GM10248 (cell line): ENCODE results near the gene FAM107B.

Experiments
- CTCF ChIA-PET: fragments of 300-600 bp; sonication (Branson Sonifier 250); formaldehyde crosslinking; extraction: SDS; loops from one replicate; lab custom pipeline; 2021; ENCODE audit warnings: antibody characterized with exemption; lab: Yijun Ruan, JAX
- POLR2A ChIA-PET: fragments of 350-650 bp; sonication (Branson Sonifier 250); formaldehyde crosslinking; extraction: SDS; loops from one replicate; lab custom pipeline; 2020; ENCODE audit warnings: antibody characterized with exemption; lab: Yijun Ruan, JAX
- DNase-seq: peaks from one replicate; pipeline ENCODE4 v3.0.0; 2012; ENCODE audit errors: extremely low spot score
- CTCF ChIP-seq: IDR thresholded peaks from 2 replicates; pipeline ENCODE4 v1.5.1; 2012; ENCODE audit warnings: mild to moderate bottlenecking, low read depth; ENCODE audit errors: extremely low read depth, missing control alignments, control extremely low read depth

Gene FAM107B

GRCh38 chr10:14773551-14774213, 1.0 kb downstream of the FAM107B start:
- ChIA-PET POLR2A (no interaction called here), CTCF (interaction anchor here (1.4 kb wide), 1 partner anchor 13 kb away, joined by 3 read pairs; no protein-coding TSS in a partner anchor)
- DNase-seq: no peak
- TF ChIP-seq CTCF: no peak

- ChIA-PET POLR2A (no interaction called here), CTCF (no interaction called here)
- no peak for DNase-seq
- TF ChIP-seq CTCF: no peak
Measured at GRCh38 chr10:14772399-14772798, 2.3 kb downstream of the FAM107B start.

GRCh38 chr10:14770927-14771326, 3.8 kb downstream of the FAM107B start:
- DNase-seq: no peak
- CTCF ChIA-PET: no interaction called here
- POLR2A ChIA-PET: no interaction called here
- no peak for TF ChIP-seq CTCF

GRCh38 chr10:14761372-14761771, 13.3 kb downstream of the FAM107B start:
- TF ChIP-seq CTCF: no peak
- ChIA-PET CTCF (interaction anchor here (2.0 kb wide), 1 partner anchor 11 kb away, joined by 4 read pairs; no protein-coding TSS in a partner anchor), POLR2A (no interaction called here)
- no peak for DNase-seq

GRCh38 chr10:14758994-14759664, 15.6 kb downstream of the FAM107B start:
- CTCF ChIA-PET: interaction anchor here (1.5 kb wide), 1 partner anchor 64 kb away, joined by 3 read pairs; no protein-coding TSS in a partner anchor
- no peak for DNase-seq
- no peak for TF ChIP-seq CTCF
- POLR2A ChIA-PET: no interaction called here

GRCh38 chr10:14758451-14758850, 16.2 kb downstream of the FAM107B start:
- no peak for TF ChIP-seq CTCF

More at GRCh38 chr10:14758451-14758850, 16.2 kb downstream of the FAM107B start:
- ChIA-PET POLR2A (no interaction called here), CTCF (interaction anchor here (1.5 kb wide), 1 partner anchor 65 kb away, joined by 3 read pairs; no protein-coding TSS in a partner anchor)
- DNase-seq: no peak
